ENCODE measurements around the gene GLE1.

DNA sequence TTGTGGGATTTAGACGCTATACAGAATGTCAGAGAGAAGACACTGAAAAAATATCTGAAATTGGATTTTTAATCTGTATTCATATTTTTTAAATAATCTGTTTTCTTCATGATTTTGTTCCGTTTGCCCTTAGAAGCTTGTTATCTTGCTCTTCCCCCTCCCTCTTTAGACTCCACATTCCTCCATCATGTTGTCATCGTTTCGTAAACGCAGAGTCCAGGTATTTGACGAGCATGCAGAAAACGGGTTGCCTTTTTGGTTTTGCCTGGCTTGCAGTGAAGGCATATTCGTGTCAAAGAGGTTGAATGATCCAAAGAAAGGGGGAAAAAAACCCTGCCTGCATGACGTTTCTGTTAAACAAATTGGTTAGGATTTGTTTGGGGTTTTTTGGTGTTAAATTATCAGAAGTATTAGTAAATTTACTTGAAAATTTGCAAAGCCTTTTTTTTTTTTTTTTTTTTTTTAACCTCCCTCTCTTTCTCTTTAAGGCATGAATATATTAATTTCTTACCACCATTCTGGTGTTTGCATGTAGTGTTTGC, 50.7 kb downstream of the GLE1 start:
- TF ChIP-seq, protein P1, sequence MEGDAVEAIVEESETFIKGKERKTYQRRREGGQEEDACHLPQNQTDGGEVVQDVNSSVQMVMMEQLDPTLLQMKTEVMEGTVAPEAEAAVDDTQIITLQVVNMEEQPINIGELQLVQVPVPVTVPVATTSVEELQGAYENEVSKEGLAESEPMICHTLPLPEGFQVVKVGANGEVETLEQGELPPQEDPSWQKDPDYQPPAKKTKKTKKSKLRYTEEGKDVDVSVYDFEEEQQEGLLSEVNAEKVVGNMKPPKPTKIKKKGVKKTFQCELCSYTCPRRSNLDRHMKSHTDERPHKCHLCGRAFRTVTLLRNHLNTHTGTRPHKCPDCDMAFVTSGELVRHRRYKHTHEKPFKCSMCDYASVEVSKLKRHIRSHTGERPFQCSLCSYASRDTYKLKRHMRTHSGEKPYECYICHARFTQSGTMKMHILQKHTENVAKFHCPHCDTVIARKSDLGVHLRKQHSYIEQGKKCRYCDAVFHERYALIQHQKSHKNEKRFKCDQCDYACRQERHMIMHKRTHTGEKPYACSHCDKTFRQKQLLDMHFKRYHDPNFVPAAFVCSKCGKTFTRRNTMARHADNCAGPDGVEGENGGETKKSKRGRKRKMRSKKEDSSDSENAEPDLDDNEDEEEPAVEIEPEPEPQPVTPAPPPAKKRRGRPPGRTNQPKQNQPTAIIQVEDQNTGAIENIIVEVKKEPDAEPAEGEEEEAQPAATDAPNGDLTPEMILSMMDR (IDR thresholded peaks at IDR 0.05): no peak
- TF ChIP-seq ZFX (IDR thresholded peaks at IDR 0.05; ENCODE audit: borderline replicate concordance): no peak

Measured in 22Rv1 (cell line).